ENCODE data around the gene CMTM7. TPM values are rescaled to one million over a fixed set of nuclear protein-coding genes. Genes with fewer than 3 reads are reported as not detected.

CMTM7 gene
- total RNA-seq, 1 donor from 2014 or later, result 20.4 TPM

- H3K4me3 Mint-ChIP-seq, result peak overlapping the region; percentile 97
- no peaks in the 10 kb centered on the region for H3K27me3 Mint-ChIP-seq
- no peak for DNase-seq (ENCODE audit: extremely low spot score, unreplicated experiment)
- no peak for TF ChIP-seq CTCF (conservative IDR thresholded peaks at IDR 0.05)
- H3K9me3 Mint-ChIP-seq, result no peaks in the 10 kb centered on the region
- H3K36me3 Mint-ChIP-seq, result peaks cover 7% of the 10 kb centered on the region
- H3K27ac Mint-ChIP-seq, result peak overlapping the region; percentile 90
- peaks cover 27% of the 10 kb centered on the region for H3K4me1 Mint-ChIP-seq (ENCODE audit: unreplicated experiment)
These were observed 109.5 kb downstream of the CMTM7 start for GRCh38 chr3:32500880-32501782.

- Mint-ChIP-seq H3K36me3 (peaks cover 2% of the 10 kb centered on the region), H3K9me3 (no peaks in the 10 kb centered on the region), H3K27ac (peak overlapping the region; percentile 90), H3K4me1 (ENCODE audit: unreplicated experiment) (peaks cover 22% of the 10 kb centered on the region), H3K4me3 (peak overlapping the region; percentile 97), H3K27me3 (no peaks in the 10 kb centered on the region)
- no peak for DNase-seq (ENCODE audit: extremely low spot score, unreplicated experiment)
- TF ChIP-seq CTCF (conservative IDR thresholded peaks at IDR 0.05), result no peak
These were observed 110.1 kb downstream of the CMTM7 start for GRCh38 chr3:32501783-32502117.

- DNase-seq (ENCODE audit: extremely low spot score, unreplicated experiment), result peak; percentile 79
- peaks cover 20% of the 10 kb centered on the region for H3K4me1 Mint-ChIP-seq (ENCODE audit: unreplicated experiment)
- H3K4me3 Mint-ChIP-seq, result peak within 1 kb of the TSS; percentile 97
- peak within 1 kb of the TSS; percentile 90 for H3K27ac Mint-ChIP-seq
- H3K27me3 Mint-ChIP-seq, result no peaks in the 10 kb centered on the region
- H3K36me3 Mint-ChIP-seq, result no peaks in the 10 kb centered on the region
- H3K9me3 Mint-ChIP-seq, result no peaks in the 10 kb centered on the region
- no peak for TF ChIP-seq CTCF (conservative IDR thresholded peaks at IDR 0.05)
These were observed 110.7 kb downstream of the CMTM7 start, which contains the start of gene CMTM6 for GRCh38 chr3:32502118-32502945. Gene CMTM6 (minus strand): TSS chr3:32502852. CDS start chr3:32502745, 107 bp downstream.

GRCh38 chr3:32502946-32503286 lies 111.3 kb downstream of the CMTM7 start:
- H3K27ac Mint-ChIP-seq, result peak overlapping the region; percentile 34

More at GRCh38 chr3:32502946-32503286, 111.3 kb downstream of the CMTM7 start:
- no peak for TF ChIP-seq CTCF (conservative IDR thresholded peaks at IDR 0.05)
- Mint-ChIP-seq H3K4me3 (peak overlapping the region; percentile 97), H3K36me3 (no peaks in the 10 kb centered on the region), H3K27me3 (no peaks in the 10 kb centered on the region), H3K9me3 (no peaks in the 10 kb centered on the region), H3K4me1 (ENCODE audit: unreplicated experiment) (peaks cover 20% of the 10 kb centered on the region)
- no peak for DNase-seq (ENCODE audit: extremely low spot score, unreplicated experiment)

Other genes with a start within 250 kb of the CMTM7 start
- gene CMTM8, start 153.2 kb upstream of the CMTM7 start, total RNA-seq (ENCODE audit: low replicate concordance), result 9.0 and 14.4 TPM in 2 replicates
- 37.5 and 51.2 TPM in 2 replicates for gene CMTM6, start 111.0 kb downstream of the CMTM7 start, total RNA-seq (ENCODE audit: low replicate concordance)
- 23.8 and 35.9 TPM in 2 replicates for gene DYNC1LI1, start 179.0 kb downstream of the CMTM7 start, total RNA-seq (ENCODE audit: low replicate concordance)